HepG2 (cell line): ENCODE results near the gene RPAP3. TPM values are rescaled to one million over a fixed set of nuclear protein-coding genes. Genes with fewer than 3 reads are reported as not detected.
A peak's percentile ranks its signal among the peaks of the same experiment; 100 is the strongest.

Source experiments
- ASH2L ChIP-seq: fragments of 300-600, 200-600 bp; sonication (generic); IDR thresholded peaks from 2 replicates; pipeline ENCODE4 v1.7.0; 2017; ENCODE audit warnings: low read depth, mild to moderate bottlenecking, moderate library complexity, mixed read lengths, low read length; ENCODE audit not compliant: insufficient read length
- ATF7-NPFF ChIP-seq: sonication (generic); formaldehyde crosslinking; IDR thresholded peaks from 2 replicates; pipeline ENCODE4 v1.8.1; 2023; ENCODE audit warnings: mild to moderate bottlenecking, low read depth, missing genetic modification reagents, moderate library complexity
- GABPA ChIP-seq, 2 experiments: IDR thresholded peaks; 2 replicates each; pipeline ENCODE4 v1.6.1; 2011 to 2016; ENCODE audit warnings: low read depth in 2 of 2, low read length in 1 of 2, missing biosample characterization in 1 of 2, missing genetic modification characterization in 1 of 2
- GABPB1 ChIP-seq: IDR thresholded peaks from 2 replicates; pipeline ENCODE4 v1.6.1; 2016; ENCODE audit warnings: mild to moderate bottlenecking, missing genetic modification reagents, moderate library complexity, missing compliant biosample characterization
- IKZF1 ChIP-seq: fragments of 450-650 bp; IDR thresholded peaks from 2 replicates; pipeline ENCODE4 v1.7.1; 2016
- MLLT10 ChIP-seq: sonication (generic); formaldehyde crosslinking; IDR thresholded peaks from 2 replicates; pipeline ENCODE4 v1.4.0; 2020; ENCODE audit warnings: missing genetic modification reagents
- NFE2 ChIP-seq: sonication (generic); formaldehyde crosslinking; IDR thresholded peaks from 2 replicates; pipeline ENCODE4 v1.4.0; 2020; ENCODE audit warnings: missing genetic modification reagents
- NFKBIZ ChIP-seq: IDR thresholded peaks from 2 replicates; pipeline ENCODE4 v1.6.1; 2018; ENCODE audit warnings: missing genetic modification reagents, missing compliant biosample characterization
- SMARCE1 ChIP-seq: fragments of 450-650 bp; IDR thresholded peaks from 2 replicates; pipeline ENCODE4 v1.6.1; 2017; ENCODE audit warnings: borderline replicate concordance
- TAF15 ChIP-seq: fragments of 200-400 bp; formaldehyde crosslinking; IDR thresholded peaks from one replicate; pipeline ENCODE4 v1.6.1; 2018; ENCODE audit warnings: mild to moderate bottlenecking, low read depth, low read length; ENCODE audit not compliant: poor library complexity, severe bottlenecking
- XRCC5 ChIP-seq: fragments of 200-400 bp; formaldehyde crosslinking; optimal IDR thresholded peaks from 2 replicates; pipeline ENCODE3; 2017; ENCODE audit warnings: mild to moderate bottlenecking, low read length
- ZBTB1 ChIP-seq: sonication (generic); formaldehyde crosslinking; IDR thresholded peaks from 2 replicates; pipeline ENCODE4 v1.4.0; 2020; ENCODE audit warnings: missing genetic modification reagents, borderline replicate concordance
- ZBTB8A ChIP-seq: sonication (generic); formaldehyde crosslinking; IDR thresholded peaks from 2 replicates; pipeline ENCODE4 v1.4.0; 2020; ENCODE audit warnings: mild to moderate bottlenecking, low read depth, missing genetic modification reagents, borderline replicate concordance
- ZNF816 ChIP-seq: sonication (generic); formaldehyde crosslinking; IDR thresholded peaks from 2 replicates; pipeline ENCODE4 v1.8.0; 2022; ENCODE audit warnings: missing genetic modification reagents, mild to moderate bottlenecking, borderline replicate concordance
- polyA plus RNA-seq, 8 experiments: library from polyadenylated mRNA; depleted of rRNA in 3 of 8; stranded (reverse) in 7 of 8; unstranded in 1 of 8; fragments of >200 nt; fragmentation: Illumina TruSeq in 4 of 8; extraction: Trizol in 4 of 8; gene quantifications; 2 replicates each; pipeline versions ENCODE4 v1.2.1 to v1.2.3, GENCODE V29; 2011 to 2016; ENCODE audit warnings: low read depth in 4 of 8, missing spikeins in 1 of 8, mixed read lengths in 1 of 8; ENCODE audit not compliant: insufficient read depth in 1 of 8
- total RNA-seq, 5 experiments: library from RNA; depleted of rRNA; stranded (reverse); fragments of >200 nt; fragmentation: Illumina TruSeq; extraction: Trizol; gene quantifications; 2 replicates each; pipeline ENCODE4 v1.2.3, GENCODE V29; 2016; ENCODE audit warnings: low read depth in 1 of 5
- TF ChIP-seq, protein P1 (sequence below): sonication (generic); formaldehyde crosslinking; IDR thresholded peaks from 2 replicates; pipeline ENCODE4 v1.5.1; 2020; ENCODE audit warnings: missing genetic modification reagents, mild to moderate bottlenecking, borderline replicate concordance
- TF ChIP-seq, protein P2 (sequence below): sonication (generic); formaldehyde crosslinking; IDR thresholded peaks from 2 replicates; pipeline ENCODE4 v1.4.0; 2020; ENCODE audit warnings: mild to moderate bottlenecking, low read depth, missing genetic modification reagents
- TF ChIP-seq, protein P3 (sequence below): sonication (generic); formaldehyde crosslinking; IDR thresholded peaks from 2 replicates; pipeline ENCODE4 v1.4.0; 2020; ENCODE audit warnings: missing genetic modification reagents, low read depth, mild to moderate bottlenecking, borderline replicate concordance
- TF ChIP-seq, protein P4 (sequence below): sonication (generic); formaldehyde crosslinking; IDR thresholded peaks from 2 replicates; pipeline ENCODE4 v1.5.0; 2020; ENCODE audit warnings: mild to moderate bottlenecking, missing genetic modification reagents
- TF ChIP-seq, protein P5 (sequence below): sonication (generic); formaldehyde crosslinking; IDR thresholded peaks from 2 replicates; pipeline ENCODE4 v1.4.0; 2020; ENCODE audit warnings: mild to moderate bottlenecking, missing genetic modification reagents
- TF ChIP-seq, protein P6 (sequence below): sonication (generic); formaldehyde crosslinking; IDR thresholded peaks from 2 replicates; pipeline ENCODE4 v1.4.0; 2020; ENCODE audit warnings: missing genetic modification reagents

The RPAP3 gene
- total and polyA plus RNA-seq, 2 of the 13 experiments (the other 11 are each of a cell fraction or from before 2014, with no cell fraction given), result 8.8 to 32.8 TPM

DNA sequence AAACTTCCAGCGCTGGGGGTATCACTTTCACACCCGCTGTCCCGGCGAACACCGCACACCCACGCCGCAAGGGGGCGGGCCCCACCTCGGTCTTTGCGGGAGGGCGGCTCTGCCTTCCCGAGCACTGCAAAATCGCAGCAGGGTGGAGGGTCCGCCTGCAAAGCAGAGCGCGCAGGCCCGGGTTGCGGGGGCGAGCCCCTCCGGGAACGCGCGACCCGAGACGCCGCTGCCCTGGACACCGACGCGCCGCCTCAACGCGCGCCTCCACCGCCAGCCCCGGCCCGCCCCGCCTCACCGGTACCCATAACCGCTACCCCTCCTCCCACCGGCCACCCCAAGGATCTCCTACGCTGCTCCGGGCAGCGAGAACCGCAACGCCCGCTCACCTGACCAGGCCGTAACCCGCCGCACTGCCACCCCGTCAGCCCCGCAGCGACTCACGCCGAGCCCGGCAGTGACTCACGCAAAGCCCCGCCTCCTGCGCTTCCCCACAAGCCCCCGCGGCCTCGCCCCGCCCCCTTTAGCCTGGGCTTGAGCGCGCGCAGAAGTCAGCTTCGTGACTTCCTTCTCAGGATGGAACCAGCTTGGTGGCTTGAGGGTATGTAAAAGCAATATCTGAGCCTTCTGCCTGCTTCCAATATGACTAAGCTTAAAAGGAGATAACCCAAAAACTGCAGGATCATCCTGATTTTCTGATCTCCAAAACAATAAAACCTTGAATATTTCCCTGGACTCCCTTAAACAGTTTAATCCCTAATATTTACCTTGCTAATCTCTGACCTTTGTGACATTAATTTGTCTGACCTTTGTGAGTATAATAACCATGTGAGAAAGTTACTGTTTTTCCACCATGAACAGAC, at the start of gene RPAP3 (continued):
- TF ChIP-seq, protein P1, sequence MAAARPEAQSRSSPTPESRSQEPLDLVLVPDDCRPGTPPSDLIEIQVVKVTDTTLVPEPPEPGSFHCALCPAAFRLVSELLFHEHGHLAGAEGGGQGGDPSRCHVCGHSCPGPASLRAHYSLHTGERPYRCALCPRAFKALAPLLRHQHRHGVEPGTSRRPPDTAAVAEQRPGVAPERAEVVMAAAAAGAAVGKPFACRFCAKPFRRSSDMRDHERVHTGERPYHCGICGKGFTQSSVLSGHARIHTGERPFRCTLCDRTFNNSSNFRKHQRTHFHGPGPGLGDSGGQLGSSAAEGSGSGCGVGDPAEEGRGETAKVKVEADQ (CRISPR knock-in tag), result no peak
- TF ChIP-seq, protein P2, sequence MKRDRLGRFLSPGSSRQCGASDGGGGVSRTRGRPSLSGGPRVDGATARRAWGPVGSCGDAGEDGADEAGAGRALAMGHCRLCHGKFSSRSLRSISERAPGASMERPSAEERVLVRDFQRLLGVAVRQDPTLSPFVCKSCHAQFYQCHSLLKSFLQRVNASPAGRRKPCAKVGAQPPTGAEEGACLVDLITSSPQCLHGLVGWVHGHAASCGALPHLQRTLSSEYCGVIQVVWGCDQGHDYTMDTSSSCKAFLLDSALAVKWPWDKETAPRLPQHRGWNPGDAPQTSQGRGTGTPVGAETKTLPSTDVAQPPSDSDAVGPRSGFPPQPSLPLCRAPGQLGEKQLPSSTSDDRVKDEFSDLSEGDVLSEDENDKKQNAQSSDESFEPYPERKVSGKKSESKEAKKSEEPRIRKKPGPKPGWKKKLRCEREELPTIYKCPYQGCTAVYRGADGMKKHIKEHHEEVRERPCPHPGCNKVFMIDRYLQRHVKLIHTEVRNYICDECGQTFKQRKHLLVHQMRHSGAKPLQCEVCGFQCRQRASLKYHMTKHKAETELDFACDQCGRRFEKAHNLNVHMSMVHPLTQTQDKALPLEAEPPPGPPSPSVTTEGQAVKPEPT (CRISPR knock-in tag), result no peak
- TF ChIP-seq ZBTB1 (peak; percentile 93; the same call in 1 of the 2 replicates), ZBTB8A (CRISPR knock-in tag) (no peak), TAF15 (no peak), ASH2L (peak; percentile 94), GABPB1 (CRISPR knock-in tag) (peak; percentile 79), NFKBIZ (CRISPR knock-in tag) (no peak), MLLT10 (CRISPR knock-in tag) (no peak), GABPA (IDR thresholded peaks at IDR 0.05; ENCODE audit: low read depth, low read length) (no peak), GABPA (CRISPR knock-in tag; IDR thresholded peaks at IDR 0.05; ENCODE audit: low read depth) (no peak), XRCC5 (no peak), SMARCE1 (no peak), ZNF816 (CRISPR knock-in tag) (0 out of 2 replicates have a peak, but pooled peaks have one; percentile 34), IKZF1 (no peak), NFE2 (CRISPR knock-in tag) (no peak), ATF7-NPFF (CRISPR knock-in tag) (peak; percentile 65)
- TF ChIP-seq, protein P3, sequence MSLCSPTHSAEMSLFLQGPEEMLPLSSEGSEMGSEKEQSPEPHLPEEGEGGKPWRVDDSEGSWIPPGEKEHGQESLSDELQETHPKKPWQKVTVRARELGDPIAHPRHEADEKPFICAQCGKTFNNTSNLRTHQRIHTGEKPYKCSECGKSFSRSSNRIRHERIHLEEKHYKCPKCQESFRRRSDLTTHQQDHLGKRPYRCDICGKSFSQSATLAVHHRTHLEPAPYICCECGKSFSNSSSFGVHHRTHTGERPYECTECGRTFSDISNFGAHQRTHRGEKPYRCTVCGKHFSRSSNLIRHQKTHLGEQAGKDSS (CRISPR knock-in tag), result peak; percentile 87
- TF ChIP-seq, protein P4, sequence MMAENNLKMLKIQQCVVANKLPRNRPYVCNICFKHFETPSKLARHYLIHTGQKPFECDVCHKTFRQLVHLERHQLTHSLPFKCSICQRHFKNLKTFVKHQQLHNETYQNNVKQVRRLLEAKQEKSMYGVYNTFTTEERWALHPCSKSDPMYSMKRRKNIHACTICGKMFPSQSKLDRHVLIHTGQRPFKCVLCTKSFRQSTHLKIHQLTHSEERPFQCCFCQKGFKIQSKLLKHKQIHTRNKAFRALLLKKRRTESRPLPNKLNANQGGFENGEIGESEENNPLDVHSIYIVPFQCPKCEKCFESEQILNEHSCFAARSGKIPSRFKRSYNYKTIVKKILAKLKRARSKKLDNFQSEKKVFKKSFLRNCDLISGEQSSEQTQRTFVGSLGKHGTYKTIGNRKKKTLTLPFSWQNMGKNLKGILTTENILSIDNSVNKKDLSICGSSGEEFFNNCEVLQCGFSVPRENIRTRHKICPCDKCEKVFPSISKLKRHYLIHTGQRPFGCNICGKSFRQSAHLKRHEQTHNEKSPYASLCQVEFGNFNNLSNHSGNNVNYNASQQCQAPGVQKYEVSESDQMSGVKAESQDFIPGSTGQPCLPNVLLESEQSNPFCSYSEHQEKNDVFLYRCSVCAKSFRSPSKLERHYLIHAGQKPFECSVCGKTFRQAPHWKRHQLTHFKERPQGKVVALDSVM (CRISPR knock-in tag), result peak; percentile 40; the same call in 1 of the 2 replicates
- TF ChIP-seq, protein P5, sequence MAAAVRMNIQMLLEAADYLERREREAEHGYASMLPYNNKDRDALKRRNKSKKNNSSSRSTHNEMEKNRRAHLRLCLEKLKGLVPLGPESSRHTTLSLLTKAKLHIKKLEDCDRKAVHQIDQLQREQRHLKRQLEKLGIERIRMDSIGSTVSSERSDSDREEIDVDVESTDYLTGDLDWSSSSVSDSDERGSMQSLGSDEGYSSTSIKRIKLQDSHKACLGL (CRISPR knock-in tag), result peak; percentile 79; the same call in 1 of the 2 replicates
- TF ChIP-seq, protein P6, sequence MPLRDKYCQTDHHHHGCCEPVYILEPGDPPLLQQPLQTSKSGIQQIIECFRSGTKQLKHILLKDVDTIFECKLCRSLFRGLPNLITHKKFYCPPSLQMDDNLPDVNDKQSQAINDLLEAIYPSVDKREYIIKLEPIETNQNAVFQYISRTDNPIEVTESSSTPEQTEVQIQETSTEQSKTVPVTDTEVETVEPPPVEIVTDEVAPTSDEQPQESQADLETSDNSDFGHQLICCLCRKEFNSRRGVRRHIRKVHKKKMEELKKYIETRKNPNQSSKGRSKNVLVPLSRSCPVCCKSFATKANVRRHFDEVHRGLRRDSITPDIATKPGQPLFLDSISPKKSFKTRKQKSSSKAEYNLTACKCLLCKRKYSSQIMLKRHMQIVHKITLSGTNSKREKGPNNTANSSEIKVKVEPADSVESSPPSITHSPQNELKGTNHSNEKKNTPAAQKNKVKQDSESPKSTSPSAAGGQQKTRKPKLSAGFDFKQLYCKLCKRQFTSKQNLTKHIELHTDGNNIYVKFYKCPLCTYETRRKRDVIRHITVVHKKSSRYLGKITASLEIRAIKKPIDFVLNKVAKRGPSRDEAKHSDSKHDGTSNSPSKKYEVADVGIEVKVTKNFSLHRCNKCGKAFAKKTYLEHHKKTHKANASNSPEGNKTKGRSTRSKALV, result no peak
